ENCODE measurements around the gene ARMC5. TPM values are rescaled to one million over a fixed set of nuclear protein-coding genes. Genes with fewer than 3 reads are reported as not detected.

ARMC5 gene
- total and polyA plus RNA-seq, 10 of the 15 experiments (the other 5 are each of a cell fraction or from before 2014, with no cell fraction given), result 0.06 to 13.2 (median 5.6) TPM

- TF ChIP-seq SKIL (IDR thresholded peaks at IDR 0.05; ENCODE audit: low read depth, poor library complexity, severe bottlenecking) (no peak), TAF1 (IDR thresholded peaks at IDR 0.05; ENCODE audit: borderline replicate concordance, low read depth, low read length) (no peak), USF1 (IDR thresholded peaks at IDR 0.05; ENCODE audit: borderline replicate concordance, extremely low read length, insufficient read depth, low read depth, low read length) (no peak)
Observed at GRCh38 chr16:31413381-31413780, 45.9 kb upstream of the ARMC5 start (continued).

GRCh38 chr16:31413943-31414342, 45.4 kb upstream of the ARMC5 start:
- Histone ChIP-seq H3K36me3 (ENCODE audit: control insufficient read depth in 2 of 2, insufficient read depth in 2 of 2, low read length in 1 of 2) (no peaks in the 10 kb centered on the region), H3K4me1 (ENCODE audit: control insufficient read depth, insufficient read depth, low read length) (peaks cover 11% of the 10 kb centered on the region), H3K9me3 (replicated peaks; ENCODE audit: control insufficient read depth, insufficient read depth, low read length) (no peaks in the 10 kb centered on the region; the same call in 2 of the 3 replicates), H2AFZ (ENCODE audit: control insufficient read depth, low read depth, low read length) (no peak overlapping the region), H3K27ac (ENCODE audit: control insufficient read depth, insufficient read depth) (no peak overlapping the region), H3K4me3 (no peak overlapping the region), H3K4me2 (ENCODE audit: control insufficient read depth, insufficient read depth) (no peak overlapping the region), H3K27me3 (replicated peaks in 1 of 2; ENCODE audit: control insufficient read depth in 2 of 2, insufficient read depth in 2 of 2, low read length in 1 of 2) (no peaks in the 10 kb centered on the region; a peak in 1 of 4 replicates), H3K9ac (ENCODE audit: control insufficient read depth, insufficient read depth, low read length) (no peak overlapping the region), H3K79me2 (ENCODE audit: control insufficient read depth, insufficient read depth, low read length) (no peaks in the 10 kb centered on the region), H4K20me1 (ENCODE audit: control insufficient read depth, insufficient read depth) (no peaks in the 10 kb centered on the region)
- 42% methylated on average over 4 of the region's 4 CpGs for WGBS (ENCODE audit: insufficient coverage, insufficient replicate concordance, low lambda C conversion rate, missing lambda C conversion rate)
- intact Hi-C loops (cut with micrococcal nuclease; ENCODE audit: unreplicated experiment) (no loop called here), in situ Hi-C loops (cut with MboI) (no loop called here)
- ChIA-PET RAD21 (ENCODE audit: unreplicated experiment) (no interaction called here), SMC1A (ENCODE audit: uncharacterized antibody, unreplicated experiment) (no interaction called here), CTCF (no interaction called here), POLR2A (no interaction called here)
- DNase-seq (ENCODE audit: low read depth, low spot score) (no peak), FAIRE-seq (no peak), ATAC-seq (no peak)
- TF ChIP-seq E2F4 (IDR thresholded peaks at IDR 0.05; ENCODE audit: low read depth, low read length) (no peak), PAX8 (IDR thresholded peaks at IDR 0.05) (no peak), STAT1 (conservative IDR thresholded peaks at IDR 0.05) (no peak), BRCA1 (IDR thresholded peaks at IDR 0.05; ENCODE audit: low read depth, low read length) (no peak), NKRF (conservative IDR thresholded peaks at IDR 0.05) (no peak), BMI1 (IDR thresholded peaks at IDR 0.05; ENCODE audit: borderline replicate concordance) (no peak), RAD51 (IDR thresholded peaks at IDR 0.05) (no peak), BACH1 (IDR thresholded peaks at IDR 0.05; ENCODE audit: borderline replicate concordance) (no peak), PBX3 (IDR thresholded peaks at IDR 0.05; ENCODE audit: insufficient replicate concordance, low read depth, low read length) (no peak), SIN3A (IDR thresholded peaks at IDR 0.05; ENCODE audit: low read depth, low read length) (no peak), JUND (IDR thresholded peaks at IDR 0.05; ENCODE audit: low read depth, low read length) (no peak), ZNF217 (IDR thresholded peaks at IDR 0.05) (no peak), ATF3 (IDR thresholded peaks at IDR 0.05; ENCODE audit: borderline replicate concordance, extremely low read depth, low read depth, low read length) (no peak)
- BruUV-seq (replicated peaks), result no TSS peak

All from GM12878 (cell line).